Stimulated activated CD4-positive, alpha-beta T cell treated with anti-CD3 and anti-CD28 coated beads, Interleukin-12 subunit alpha, Interleukin-12 subunit beta, amount 100 ng/mL, for 48 hours (primary cell): ENCODE measurements around the gene COL18A1.
"Not testable (repeated sequence)": the region's sequence is repeated elsewhere in the genome, so short reads cannot be mapped to it uniquely, and the experiment has no call there.

ENCODE experiments used
- DNase-seq, 3 donors: peaks; one replicate each; pipeline ENCODE4 v3.0.0-alpha.2; 2020; ENCODE audit warnings: low read depth in 2 of 3, low spot score in 1 of 3

The COL18A1 gene

DNA sequence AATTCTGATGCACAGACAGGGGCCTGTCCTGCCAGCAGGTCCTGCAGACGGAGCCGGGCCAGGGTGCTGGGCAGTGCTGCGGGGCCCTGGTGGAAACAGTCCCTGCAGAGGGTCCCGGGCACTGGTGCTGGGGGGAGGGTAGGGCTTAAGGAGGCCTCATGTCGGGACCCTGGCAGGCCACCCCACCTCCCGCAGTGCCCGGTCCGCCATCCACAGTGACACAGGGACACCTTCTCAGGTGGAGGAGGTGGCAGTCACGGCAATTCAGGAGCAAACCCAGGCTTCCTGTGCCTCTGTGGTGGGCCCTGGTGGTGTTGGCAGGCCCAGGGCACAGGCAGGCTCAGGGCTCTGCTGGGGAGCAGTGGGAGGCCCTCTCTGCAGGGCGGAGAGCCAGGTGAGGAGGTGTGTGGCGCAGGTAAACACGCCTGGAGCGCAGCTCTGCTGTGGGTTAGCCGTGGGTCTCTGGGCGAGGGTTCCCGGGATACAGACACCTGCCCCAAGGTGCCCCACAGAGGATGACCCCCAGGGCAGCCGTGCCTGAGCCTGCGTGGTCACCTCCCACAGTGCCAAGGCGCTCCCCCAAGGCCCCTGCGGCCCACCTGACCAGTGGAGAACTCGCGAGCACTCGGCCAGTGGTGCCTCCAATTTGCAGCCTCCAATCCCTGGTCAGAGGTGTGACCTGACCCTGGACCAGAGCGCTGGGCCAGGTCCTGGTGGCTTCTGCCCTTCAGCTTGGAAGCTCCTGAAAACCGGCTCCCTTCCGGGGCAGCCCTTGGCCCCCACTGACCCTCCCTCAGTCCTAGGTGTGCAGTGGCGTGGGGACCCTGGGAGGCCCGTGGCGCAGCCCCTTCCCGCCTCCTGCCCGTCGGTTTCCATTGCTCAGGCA, 19.2 kb downstream of the COL18A1 start:
- no peak for DNase-seq

- DNase-seq: no peak
These were observed 20.2 kb downstream of the COL18A1 start for GRCh38 chr21:45424854-45425795.

DNA sequence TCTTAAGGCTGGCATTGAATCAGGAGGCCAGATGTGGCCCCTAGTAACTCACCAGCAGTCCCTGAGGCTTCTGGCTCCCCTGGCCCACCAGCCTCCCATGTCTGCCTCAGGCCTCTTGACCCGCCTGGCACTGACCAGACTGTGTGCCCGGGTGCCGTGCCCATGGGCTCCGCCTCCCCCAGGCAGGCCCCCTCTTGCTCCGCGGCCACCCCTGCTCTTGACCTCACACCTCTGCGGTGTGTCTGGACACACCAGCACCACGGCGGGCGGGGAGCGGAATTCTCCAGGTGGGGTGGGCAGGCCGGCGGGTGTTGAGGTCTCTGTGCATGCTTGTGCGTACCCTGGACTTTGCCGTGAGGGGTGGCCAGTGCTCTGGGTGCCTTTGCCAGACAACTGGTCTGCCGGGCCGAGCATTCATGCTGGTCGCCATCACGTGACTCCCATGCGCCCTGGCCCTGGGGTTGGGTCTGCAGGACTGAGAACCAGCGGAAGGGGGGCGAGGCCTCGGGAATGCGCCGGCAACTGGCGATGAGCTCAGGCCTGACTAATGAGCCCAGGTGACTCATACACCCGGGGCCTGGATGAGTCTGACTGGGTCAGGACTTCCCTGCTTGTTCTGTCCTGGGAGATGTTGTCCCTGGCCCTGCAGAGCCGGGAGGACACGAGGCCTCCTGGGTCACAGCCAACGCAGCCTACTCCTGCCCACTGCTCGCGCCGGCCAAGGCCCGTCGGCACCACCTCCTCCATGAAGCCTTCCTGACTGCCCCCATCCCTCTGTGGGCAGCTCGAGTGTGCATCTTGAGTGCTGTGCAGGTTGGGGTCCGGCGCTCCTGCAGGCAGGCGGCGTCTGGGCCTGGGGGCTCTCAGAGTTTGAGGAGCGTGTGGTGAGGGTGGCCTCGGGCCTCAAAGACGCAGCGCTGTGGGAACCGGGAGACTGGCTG, 22.6 kb downstream of the COL18A1 start:
- DNase-seq: no peak

GRCh38 chr21:45428534-45428933, 23.6 kb downstream of the COL18A1 start:
- no peak for DNase-seq

DNA sequence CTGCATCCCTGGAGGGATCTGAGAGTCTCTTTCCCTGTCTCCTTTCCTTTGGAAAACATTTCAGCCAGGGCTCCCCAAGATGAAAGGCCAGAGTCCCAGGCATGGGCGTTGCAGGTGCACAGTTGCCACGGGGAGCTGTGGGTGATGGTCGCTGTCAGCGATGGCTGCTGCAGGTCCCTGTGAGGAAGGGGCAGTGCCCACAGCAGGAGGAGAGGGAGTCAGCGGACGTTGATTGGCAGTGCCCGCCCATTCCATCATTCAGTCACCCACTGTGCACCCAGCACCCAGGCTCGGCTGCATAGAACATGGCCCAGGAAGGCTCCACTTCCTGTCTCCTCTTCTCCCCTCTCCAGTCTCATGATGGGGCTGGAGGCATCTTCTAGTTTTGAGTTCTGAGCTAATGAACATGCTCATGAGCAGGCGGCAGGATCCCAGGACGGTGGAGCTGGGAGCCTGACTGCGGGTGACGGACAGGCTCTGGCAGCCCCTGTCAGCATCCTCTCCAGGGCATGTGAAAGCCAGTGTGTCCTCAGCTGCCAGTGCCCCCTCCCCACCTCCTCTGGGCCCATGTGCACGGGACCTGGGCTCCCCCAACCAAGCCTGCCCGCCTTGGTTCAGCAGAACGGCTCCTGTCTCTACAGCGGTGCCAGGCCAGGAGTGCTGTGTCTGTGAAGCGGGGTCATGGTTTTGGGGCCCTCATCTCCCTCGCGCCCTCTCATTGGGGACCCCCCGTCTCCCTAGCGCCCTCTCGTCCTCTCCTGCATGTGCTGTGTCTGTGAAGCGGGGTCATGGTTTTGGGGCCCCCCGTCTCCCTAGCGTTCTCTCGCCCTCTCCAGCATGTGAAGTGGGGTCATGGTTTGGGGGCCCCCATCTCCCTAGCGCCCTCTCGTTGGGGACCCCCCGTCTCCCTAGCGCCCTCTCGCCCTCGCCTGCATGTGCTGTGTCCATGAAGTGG, 24.5 kb downstream of the COL18A1 start:
- DNase-seq: no peak

- DNase-seq: no peak
These were observed 25.8 kb downstream of the COL18A1 start for GRCh38 chr21:45430521-45431501.

DNA sequence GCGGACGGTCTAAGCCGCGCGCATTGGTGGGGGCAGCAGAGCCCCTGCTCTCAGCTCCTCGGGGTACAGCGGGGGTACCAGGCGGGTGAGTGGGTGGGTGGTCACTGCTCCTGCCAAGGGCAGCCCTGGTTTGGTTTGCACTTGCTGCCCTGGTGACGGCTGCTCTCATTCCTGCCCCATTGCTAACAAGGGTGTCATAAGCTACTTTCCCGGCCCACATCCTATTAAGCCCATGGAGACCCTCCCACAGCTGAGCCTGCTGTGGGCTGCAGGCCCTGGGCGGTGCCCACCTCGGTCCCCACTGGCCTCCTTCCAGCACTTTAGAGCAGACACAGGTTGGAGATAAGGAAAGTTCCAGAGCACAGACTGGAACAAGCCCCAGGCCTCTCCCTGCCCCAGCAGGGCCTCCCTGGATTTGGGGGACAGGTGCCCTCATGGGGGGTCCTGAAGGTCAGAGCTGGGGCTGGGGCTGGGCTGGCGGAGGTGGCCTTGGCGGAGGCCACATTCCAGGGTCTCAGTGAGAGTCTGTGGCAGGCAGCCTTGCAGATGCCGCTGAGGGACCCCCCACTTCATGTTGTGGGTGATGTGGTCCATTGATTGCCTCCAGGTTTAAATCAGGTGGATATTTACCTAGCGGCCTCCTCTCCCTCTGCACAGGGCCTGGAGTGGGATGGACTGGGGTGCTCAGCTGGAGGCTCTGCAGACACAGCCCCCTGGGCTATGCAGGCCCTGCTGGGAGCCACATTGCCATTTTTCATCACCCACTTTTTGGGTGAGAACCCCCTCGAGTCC, 27.0 kb downstream of the COL18A1 start:
- no peak for DNase-seq

- DNase-seq: no peak
These were observed 27.8 kb downstream of the COL18A1 start for GRCh38 chr21:45432575-45433255.

DNA sequence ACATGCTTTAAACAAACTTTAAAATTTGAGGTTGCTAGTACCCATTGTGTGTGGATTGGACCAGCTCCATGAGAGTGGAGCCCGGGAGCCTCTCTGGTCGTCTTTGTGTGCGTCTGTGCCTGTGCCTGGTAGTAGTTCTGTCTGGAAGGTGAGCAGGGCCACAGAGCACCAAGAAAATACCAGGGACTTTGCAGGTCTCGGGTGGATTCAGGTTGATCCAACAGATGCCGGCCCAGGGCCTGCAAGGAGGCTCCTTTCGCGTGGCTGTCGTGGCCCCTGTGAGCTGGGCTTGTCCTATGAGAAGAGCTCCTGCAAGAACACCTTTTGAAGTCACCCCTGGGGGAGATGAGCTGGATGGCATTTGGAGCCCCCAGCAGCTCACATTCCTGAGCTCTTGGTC, 28.3 kb downstream of the COL18A1 start:
- DNase-seq: no peak

DNA sequence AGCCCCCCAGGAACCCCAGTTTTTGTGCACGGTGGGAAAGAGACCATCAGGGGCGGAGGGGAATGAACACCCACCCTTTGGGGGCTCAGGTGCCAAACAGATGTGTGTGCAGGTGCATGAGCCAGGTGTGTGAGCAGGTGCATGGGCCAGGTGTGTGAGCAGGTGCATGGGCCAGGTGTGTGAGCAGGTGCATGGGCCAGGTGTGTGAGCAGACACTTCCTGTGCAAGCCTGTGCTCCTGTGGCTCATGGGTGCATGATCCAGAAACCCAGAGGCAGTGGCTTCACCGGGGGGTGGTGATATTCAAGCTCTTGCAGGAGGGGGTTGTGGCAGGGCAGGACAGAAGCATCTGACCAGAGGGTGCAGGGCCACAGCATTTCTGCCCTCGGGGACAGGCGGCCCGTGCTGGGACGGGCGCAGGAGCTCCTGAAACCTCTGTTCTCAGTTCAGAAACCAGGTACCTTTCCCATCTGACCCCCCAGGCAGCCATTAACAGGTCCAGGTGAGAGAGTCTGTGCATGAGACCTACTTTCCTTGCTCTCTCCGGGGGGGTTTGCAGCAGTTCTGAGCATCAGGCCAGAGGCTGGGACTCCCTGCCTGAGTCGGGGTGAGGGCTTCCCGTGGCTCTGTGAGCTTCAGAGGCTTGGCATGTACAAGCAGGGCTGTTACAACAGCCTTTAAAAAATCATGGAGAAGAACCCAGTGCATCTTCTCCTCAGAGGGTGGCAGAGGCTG, 29.1 kb downstream of the COL18A1 start:
- no peak for DNase-seq

DNA sequence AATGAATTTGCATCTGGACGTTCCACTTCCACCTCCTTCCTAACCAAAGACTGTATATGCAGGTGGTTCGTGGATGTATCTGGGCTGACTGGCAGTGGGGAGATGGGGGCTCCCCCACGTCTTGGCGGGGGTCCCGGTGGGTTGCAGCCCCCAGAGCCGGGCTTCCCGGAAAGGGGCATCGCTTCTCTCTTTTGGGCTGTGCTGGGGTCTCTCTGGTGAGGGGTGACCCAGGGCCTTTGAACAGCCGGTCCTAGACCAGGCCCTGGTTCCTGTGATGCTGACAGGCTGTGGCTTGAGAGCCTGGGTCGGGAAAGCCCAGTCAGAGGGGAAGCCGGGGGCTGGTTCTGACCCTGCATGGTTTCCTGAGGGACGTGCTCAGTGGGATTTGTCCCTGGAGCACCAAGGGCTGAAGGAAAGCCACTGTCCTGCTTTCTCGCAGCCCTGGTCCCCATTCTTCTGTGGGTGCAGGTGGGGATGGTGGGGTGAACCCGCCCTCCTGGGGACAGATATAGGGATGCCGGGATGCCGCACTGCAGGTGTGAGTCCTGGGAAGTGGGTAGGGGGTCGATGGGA, 29.8 kb downstream of the COL18A1 start:
- DNase-seq: no peak

DNA sequence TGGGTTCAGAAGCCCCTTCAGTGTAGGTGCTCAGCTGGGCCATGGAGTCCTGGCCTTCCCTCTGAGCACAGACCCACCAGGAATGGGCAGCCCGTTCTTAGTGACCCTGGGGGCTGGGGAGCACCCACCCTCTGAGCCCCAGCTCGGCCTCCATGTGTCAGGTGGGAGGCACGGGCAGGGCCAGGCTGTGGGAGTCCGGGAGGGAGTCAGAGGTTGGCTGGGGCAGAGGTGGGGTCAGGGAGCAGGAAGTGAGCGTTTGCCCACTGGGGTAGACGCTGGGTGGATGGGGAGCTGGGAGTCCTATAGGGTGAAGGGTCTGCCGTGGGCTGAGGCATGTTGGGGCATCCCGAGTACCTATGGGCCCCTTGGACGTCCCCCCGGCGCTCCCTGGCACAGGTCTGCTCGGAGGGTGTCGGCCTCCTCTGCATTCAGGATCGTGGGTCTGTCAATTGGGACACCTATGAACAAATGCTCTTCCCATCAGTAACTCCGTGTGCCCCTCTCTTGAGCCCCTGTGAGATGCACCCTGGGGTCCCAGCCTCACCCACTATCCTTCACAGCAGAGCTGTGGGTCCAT, 30.5 kb downstream of the COL18A1 start:
- no peak for DNase-seq

DNA sequence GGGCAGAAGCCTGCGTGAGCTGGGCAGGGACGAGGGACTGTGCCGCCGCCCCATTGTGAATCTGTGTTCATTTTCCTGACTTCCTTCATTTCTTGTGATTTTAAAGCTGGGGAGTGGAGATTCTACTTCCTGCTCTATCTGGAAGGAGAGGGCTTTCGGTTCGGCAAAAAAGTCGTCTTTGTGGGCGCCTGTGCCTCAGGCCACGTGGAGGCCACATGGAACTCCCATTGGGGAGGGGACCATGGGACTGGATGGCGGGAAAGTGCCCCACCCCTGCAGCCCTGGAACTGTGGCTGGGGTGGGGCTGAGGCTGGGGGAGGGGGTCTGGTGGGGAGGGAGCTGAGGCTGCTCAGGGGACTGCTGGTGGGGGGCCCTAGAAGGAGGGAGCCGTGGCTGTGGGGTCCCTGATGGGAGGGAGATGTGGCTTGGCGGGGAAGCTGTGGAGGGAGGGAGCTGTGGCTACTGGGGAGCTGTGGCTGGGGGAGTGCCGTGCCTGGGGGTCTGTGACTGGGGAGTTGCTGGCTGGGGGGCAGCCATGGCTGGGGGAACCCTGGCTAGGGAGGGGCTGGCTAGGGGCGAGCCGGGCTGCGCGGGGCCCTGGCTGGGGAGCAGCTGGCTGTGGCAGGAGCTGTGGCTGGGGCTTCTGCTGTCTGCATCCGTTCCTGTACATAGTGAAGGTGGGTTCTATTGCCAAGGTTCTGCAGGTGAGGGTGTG, 31.5 kb downstream of the COL18A1 start:
- DNase-seq: no peak

DNA sequence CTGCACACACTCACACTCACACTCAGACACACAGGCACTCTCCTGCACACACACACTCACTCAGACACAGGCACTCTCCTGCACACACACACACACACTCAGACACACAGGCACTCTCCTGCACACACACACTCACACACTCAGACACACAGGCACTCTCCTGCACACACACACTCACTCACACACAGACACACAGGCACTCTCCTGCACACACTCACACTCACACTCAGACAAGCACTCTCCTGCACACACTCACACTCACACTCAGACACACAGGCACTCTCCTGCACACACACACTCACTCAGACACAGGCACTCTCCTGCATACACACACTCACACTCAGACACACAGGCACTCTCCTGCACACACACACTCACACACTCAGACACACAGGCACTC, 32.9 kb downstream of the COL18A1 start:
- DNase-seq: not testable (repeated sequence)
